Measurements from ENCODE around the gene CSHL1.
"Not testable (repeated sequence)": the region's sequence is repeated elsewhere in the genome, so short reads cannot be mapped to it uniquely, and the experiment has no call there.

CSHL1 gene

DNA sequence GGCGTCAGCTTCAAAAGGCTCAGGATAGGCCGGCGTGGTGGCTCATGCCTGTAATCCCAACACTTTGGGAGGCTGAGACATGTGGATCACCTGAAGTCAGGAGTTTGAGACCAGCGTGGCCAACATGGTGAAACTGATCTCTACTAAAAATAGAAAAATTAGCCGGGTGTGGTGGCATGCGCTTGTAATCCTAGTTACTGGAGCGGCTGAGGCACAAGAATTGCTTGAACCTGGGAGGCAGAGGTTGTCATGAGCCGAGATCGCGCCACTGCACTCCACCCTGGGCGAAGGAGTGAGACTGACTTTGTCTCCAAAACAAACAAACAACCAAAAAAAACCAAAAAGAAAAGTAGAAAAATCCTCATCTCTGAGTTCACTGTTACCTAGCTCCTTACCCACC, 25.9 kb downstream of the CSHL1 start:
- DNase-seq (ENCODE audit: low spot score), result not testable (repeated sequence)

DNA sequence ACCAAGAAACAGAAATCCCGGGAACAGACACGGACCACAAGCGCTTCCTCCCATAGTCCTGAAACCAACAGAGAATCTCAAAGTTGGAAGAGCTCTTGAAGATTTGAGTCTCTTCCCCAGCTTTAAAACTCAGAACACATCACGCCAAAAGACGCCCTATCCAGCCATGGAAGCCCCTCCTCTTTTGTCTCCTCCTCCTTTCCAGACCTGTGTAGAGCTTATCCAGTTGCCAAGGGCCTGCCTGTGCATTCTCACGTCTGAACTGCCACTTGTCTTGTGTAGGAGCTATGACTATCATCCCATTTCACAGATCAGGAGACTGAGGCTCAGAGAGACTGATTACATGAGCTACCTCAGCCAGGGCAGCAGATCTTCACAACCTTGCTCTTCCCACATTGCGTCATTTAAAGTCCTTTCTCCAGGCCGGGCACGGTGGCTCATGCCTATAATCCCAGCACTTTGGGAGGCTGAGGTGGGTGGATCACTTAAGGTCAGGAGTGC, 28.4 kb downstream of the CSHL1 start:
- not testable (repeated sequence) for DNase-seq (ENCODE audit: low spot score)

DNA sequence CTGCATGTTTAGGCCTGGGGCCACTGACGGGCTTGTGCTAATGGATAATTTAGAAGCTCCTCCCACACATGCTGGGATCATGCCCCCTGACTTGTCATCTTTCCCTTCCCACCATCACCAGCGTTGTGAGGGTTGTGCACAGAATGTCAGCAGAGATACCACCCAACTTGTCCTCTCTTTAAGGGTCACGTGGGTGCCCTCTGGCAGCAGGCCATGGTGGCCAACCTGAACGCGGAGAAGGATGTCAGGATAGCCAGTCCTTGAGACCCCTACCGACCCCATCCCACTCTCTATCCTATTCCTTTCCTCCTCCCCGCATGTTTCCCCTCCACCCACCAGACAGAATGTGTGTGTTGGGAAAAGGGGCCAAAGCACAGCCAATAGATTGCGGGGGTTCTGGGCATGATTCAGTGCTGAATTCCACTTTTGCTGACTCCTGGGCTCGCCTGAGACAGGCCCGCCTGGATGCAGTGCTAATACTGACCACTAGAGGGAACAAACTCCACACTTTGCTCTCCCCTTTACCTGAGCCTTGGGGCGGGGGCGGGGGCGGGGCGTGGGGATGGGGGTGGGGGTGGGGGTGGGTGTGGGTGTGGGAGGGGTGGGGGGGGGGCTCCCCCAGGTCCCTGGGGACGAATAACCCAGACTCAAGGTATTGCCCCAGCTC, 29.0 kb downstream of the CSHL1 start, which contains the start of gene GH2:
Gene GH2, minus strand, starts transcription at position 10 of the 667 bp plus-strand sequence. CDS start 143 bp downstream, outside the sequence.
- peak; percentile 67 for DNase-seq (ENCODE audit: low spot score)

DNA sequence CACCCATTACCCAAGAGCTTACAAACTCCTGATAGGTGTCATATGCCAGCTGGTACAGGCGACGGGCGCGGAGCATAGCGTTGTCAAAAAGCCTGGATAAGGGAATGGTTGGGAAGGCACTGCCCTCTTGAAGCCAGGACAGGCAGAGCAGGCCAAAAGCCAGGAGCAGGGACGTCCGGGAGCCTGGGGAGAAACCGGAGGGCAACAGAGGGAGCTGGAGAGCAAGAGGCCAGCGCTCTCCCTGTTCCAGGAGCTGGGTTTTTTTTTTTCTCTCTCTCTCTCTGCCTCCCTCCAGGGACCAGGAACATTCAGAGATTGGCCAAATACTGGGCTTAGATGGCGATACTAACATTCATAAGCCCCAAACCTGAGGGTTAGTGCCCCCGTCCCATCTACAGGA, 29.7 kb downstream of the CSHL1 start:
- DNase-seq (ENCODE audit: low spot score), result not testable (repeated sequence)

DNA sequence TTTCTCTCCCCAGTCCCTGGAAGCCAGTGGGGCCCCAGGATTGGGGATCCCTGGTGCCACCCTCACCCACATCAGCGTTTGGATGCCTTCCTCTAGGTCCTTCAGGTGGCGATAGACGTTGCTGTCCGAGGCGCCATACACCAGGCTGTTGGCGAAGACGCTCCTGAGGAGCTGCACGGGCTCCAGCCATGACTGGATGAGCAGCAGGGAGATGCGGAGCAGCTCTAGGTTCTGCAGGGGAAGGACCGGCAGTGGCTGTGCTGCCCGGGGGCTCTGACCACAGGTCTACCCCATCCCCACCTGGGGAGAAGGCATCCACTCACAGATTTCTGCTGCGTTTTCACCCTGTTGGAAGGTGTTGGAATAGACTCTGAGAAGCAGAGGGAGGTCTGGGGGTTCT, 30.4 kb downstream of the CSHL1 start:
- DNase-seq (ENCODE audit: low spot score), result no peak

DNA sequence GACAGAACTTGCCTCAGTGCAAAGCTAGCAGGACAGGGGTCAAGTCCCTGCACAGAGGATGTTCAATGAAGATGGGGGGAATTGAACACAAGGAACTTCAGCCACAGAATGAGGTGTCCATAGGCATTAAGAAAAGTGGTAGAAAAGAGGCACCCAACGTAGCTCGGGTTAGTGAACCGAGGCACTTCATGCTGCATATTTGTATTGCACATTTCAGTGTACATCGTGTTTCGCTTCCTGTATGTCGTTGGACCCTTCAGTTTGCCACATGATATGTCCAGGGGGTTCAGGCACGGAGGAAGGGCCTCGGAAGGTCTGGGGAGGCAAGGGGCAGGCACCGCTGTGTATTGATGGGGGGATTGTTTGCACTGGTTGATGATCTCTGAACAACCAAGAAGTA, 32.6 kb downstream of the CSHL1 start:
- DNase-seq (ENCODE audit: low spot score), result not testable (repeated sequence)

DNA sequence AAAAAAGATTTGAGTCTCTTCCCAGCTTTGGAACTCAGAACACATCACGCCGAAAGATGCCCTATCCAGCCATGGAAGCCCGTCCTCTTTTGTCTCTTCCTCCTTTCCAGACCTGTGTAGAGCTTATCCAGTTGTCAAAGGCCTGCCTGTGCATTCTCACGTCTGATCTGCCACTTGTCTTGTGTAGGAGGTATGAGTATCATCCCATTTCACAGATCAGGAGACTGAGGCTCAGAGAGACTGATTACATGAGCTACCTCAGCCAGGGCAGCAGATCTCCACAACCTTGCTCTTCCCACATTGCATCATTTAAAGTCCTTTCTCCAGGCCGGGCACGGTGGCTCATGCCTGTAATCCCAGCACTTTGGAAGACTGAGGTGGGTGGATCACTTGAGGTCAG, 36.4 kb downstream of the CSHL1 start:
- not testable (repeated sequence) for DNase-seq (ENCODE audit: low spot score)

DNA sequence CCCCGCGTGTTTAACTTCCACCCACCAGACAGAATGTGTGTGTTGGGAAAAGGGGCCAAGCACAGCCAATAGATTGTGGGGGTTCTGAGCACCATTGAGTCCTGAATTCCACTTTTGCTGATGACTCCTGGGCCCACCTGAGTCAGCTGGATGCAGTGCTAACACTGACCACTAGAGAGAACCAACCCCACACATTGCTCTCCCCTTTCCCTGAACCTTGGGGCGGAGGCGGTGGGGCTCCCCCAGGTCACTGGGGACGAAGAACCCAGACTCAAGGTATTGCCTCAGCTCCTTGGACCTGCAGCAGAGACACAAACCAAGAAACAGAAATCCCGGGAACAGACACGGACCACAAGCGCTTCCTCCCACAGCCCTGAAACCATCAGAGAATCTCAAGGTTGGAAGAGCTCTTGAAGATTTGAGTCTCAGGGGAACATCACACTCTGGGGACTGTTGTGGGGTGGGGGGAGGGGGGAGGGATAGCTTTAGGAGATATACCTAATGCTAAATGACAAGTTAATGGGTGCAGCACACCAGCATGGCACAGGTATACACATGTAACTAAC, 36.9 kb downstream of the CSHL1 start:
- DNase-seq (ENCODE audit: low spot score), result not testable (repeated sequence)

DNA sequence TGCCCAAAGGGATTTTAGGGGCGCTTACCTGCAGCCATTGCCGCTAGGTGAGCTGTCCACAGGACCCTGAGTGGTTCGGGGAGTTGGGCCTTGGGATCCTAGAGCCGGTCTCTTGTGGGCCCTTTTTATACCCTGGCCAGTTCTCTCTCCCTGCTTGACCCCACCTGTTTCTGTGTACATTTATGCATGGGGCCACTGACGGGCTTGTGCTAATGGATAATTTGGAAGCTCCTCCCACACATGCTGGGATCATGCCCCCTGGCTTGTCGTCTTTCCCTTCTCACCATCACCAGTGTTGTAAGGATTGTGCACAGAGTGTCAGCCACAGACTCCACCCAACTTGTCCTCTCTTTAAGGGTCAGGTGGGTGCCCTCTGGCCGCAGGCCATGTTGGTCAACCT, 37.5 kb downstream of the CSHL1 start, which contains the start of gene CSH2:
Gene CSH2, minus strand, starts transcription at position 101 of the 400 bp plus-strand sequence. Its CDS starts 63 bp downstream, at position 38.
- DNase-seq (ENCODE audit: low spot score), result not testable (repeated sequence)

DNA sequence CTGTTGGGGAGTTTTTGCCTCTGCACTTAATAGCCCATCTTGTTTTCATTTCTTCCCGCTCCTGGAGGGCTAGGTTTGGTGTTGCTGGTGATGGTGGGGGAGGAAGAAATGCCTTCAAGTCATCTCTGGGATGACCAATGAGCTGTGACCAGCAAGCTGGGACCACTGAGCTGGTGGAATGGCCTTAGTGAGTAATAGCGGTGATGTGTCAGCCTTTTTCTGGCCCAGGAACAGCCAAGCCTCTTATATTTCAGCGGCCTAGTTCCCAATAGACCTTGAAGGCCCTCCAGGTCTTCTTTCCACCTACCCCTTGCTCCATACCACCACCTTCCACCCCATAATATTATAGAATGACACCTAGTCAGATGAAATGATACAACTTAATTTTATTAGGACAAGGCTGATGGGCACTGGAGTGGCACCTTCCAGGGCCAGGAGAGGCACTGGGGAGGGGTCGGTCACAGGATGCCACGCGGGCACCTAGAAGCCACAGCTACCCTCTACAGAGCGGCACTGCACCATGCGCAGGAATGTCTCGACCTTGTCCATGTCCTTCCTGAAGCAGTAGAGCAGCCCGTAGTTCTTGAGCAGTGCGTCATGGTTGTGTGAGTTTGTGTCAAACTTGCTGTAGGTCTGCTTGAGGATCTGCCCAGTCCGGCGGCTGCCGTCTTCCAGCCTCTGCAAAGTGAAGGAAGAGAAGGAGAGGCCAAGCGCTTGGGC, 39.3 kb downstream of the CSHL1 start:
- not testable (repeated sequence) for DNase-seq (ENCODE audit: low spot score)

DNA sequence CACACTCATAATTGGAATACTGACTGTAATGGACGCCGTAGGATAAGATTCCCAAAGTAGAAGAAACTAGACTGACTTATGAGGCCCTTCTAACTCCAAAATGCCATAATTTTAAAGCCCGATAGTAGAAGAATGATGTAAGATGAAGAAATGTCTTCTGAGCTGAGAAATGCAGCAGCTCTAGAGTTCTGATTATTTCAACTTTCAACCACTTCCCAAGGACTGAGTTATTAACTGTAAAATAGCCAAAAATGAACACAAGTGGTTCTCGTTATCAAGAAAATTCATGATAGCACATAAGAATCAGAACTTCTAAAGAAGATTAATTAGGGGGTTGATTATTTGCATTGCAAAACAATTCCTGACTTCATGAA, 40.8 kb downstream of the CSHL1 start:
- not testable (repeated sequence) for DNase-seq (ENCODE audit: low spot score)

DNA sequence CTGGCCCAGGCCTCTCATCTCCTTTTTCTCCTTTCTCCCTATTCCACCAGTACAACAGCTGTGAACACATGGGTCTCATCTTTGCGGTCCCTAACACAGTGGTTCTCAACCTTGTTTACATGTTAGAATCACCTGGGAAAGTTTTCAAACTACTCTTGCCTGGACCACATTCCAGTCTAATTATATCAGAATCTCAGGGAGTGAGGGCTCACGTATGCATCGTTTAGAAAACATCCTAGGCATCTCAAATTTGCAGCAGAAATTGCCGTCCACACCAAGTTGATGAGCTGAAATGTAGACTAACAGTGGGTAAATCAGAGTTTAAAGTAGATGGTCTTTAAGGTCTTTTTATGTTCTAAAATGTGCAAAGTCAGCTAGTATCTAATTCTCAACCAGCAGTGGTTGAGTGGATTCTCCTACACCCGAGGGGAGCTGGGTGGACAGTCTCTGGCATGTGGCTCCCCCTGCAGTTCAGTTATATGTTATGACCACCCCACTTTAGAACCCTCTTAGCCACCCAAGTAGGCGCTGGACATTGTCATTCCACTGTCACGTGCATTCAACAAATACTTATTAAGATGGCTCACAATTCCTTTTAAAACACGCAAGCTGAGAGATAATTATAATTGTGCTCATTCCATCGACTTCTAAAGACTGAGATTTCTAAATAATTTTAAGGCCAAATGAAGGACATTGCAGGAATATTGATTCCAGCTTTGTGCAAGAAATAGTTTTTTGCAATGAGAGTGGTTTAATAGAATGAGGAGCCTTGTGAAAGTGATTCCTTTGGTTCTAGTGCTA, 41.4 kb downstream of the CSHL1 start:
- DNase-seq (ENCODE audit: low spot score), result not testable (repeated sequence)

DNA sequence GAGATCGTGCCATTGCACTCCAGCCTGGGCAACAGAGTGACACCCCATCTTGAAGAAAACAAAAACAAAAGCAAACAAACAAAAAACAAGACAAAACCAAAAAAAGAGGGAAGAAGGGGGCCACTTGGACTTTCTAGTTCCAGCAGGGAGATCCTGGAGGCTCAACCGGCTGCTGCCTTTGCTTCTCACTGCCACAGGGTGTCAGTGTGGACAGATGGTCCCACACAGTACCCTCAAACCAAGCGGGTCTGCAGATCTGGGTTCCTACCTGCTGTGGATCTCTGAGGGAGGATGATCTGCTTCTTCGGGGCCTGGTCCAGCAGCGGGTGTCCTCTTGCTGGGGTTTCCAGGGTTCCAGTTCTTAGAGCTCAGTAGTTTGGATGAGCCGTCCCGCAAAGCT, 44.4 kb downstream of the CSHL1 start:
- DNase-seq (ENCODE audit: low spot score), result not testable (repeated sequence)

Measured in activated CD4-positive, alpha-beta T cell treated with anti-CD3 and anti-CD28 coated beads, Interleukin-2, Interleukin-4, amounts not matched to agents 100 ng/mL and 50 ng/mL, durations not matched to agents 16 hours and 8 hours (primary cell).